Spleen (tissue), 7 donors: ENCODE measurements around the gene EDEM1.

Source experiments
- CTCF ChIP-seq, 11 experiments: fragments of 200-600 bp in 7 of 11; fragments of 450-650 bp in 4 of 11; sonication (generic) in 4 of 11; IDR thresholded peaks in 8 of 11; conservative IDR thresholded peaks in 3 of 11; 1 replicate in 7 of 11; 2 replicates in 4 of 11; pipeline versions ENCODE4 v1.4.0 to v1.8.0; 2016 to 2021; ENCODE audit warnings: antibody characterized with exemption in 11 of 11, inconsistent platforms in 4 of 11, mild to moderate bottlenecking in 1 of 11
- POLR2A ChIP-seq, 3 donors: fragments of 450-650 bp; IDR thresholded peaks; one replicate each; pipeline ENCODE4 v1.5.1; 2017; ENCODE audit warnings: antibody characterized with exemption in 3 of 3, mild to moderate bottlenecking in 1 of 3
- donor health status: DM: no; HTN: no; CAD: no; lungs with moderate emphysema.
- donor health status: DM: no; HTN: no; CAD: no.
- donor health status: DM: no; HTN: no; CAD: no.

- TF ChIP-seq CTCF (IDR thresholded peaks at IDR 0.05 in 8 of 11, conservative IDR thresholded peaks at IDR 0.05 in 3 of 11): no peak
- TF ChIP-seq POLR2A (IDR thresholded peaks at IDR 0.05): no peak
Observed at GRCh38 chr3:5239602-5240001, 52.1 kb downstream of the EDEM1 start.
